Left cardiac atrium (tissue), 4 donors: Measurements from ENCODE around the gene BMX. TPM values are rescaled to one million over a fixed set of nuclear protein-coding genes. Genes with fewer than 3 reads are reported as not detected.
A peak's percentile ranks its signal among the peaks of the same experiment; 100 is the strongest.

Experiments
- ATAC-seq, 2 donors: fragments of 200-7000 bp; cut with Tn5 transposase; one replicate each; pipeline ENCODE4 v1.9.1; 2020; ENCODE audit warnings: mild to moderate bottlenecking in 2 of 2, moderate library complexity in 2 of 2
- DNase-seq: peaks from one replicate; pipeline ENCODE4 v3.0.0-alpha.2; 2020
- intact Hi-C, 2 donors: fragments of 100-400 bp; cut with DNase I; formaldehyde crosslinking; loops; one replicate each; pipeline versions ENCODE4 v1.14.1 to v1.15.1; 2022 to 2023
- long read RNA-seq: library from polyadenylated mRNA; unstranded; transcript quantifications from one replicate; pipeline ENCODE4 v2.0.0, GENCODE V29; 2021
- total RNA-seq, 2 donors: library from RNA; stranded (reverse); fragmentation: NEBNext Ultra II Directional; extraction: Animal tissue kit (Norgen Biotek cat#: 25700); gene quantifications; one replicate each; pipeline ENCODE4 v1.2.1, GENCODE V29; 2021
- donor health status: DM: no; HTN: yes; CAD: no.
- donor health status: DM: no; HTN: yes; CAD: no; lungs with severe emphysema.
- donor health status: DM: yes; HTN: yes; CAD: no.
- donor health status: Dilated cardiomyopathy.

The BMX gene
- 10 to 100 TPM in 1 of 2 donors, 1 to 10 TPM in 1; 1.6 to 16.8 TPM for total RNA-seq
- long read RNA-seq, transcript BMX-202 (19 exons, 2,531 nt): major isoform, 12 of 14 reads
- long read RNA-seq, partial matches to known transcripts: 0 of 14 reads
- long read RNA-seq, other reads (novel, unspliced or antisense): 2 of 14 reads

- intact Hi-C loops: loop anchor here in 1 of 2 donors (10.0 kb wide), 1 partner anchor 144 kb away; no protein-coding TSS in a partner anchor
- DNase-seq (peak; percentile 54), ATAC-seq (peak; percentile 35 to 55)
These were observed at the start of gene BMX for GRCh38 chrX:15500497-15500966. TSS of gene BMX (plus strand) at chrX:15500807. CDS start at chrX:15508354, 7,547 bp downstream.

- DNase-seq (peak; percentile 26), ATAC-seq (peak in 1 of 2 donors; percentile 38)
- intact Hi-C loops: no loop called here
These were observed 48.7 kb upstream of the BMX start for GRCh38 chrX:15451913-15452312.

GRCh38 chrX:15464704-15465103 is 35.9 kb upstream of the BMX start:
- no peak for DNase-seq
- intact Hi-C loops: loop anchor here (5.0 kb wide), 2 partner anchors 117 to 167 kb away; no protein-coding TSS in a partner anchor
- ATAC-seq: no peak

- ATAC-seq: no peak
- intact Hi-C loops: loop anchor here (5.0 kb wide), 2 partner anchors 118 to 168 kb away; no protein-coding TSS in a partner anchor
- no peak for DNase-seq
These were observed 35.3 kb upstream of the BMX start for GRCh38 chrX:15465347-15465746.

GRCh38 chrX:15465896-15466651 is 34.5 kb upstream of the BMX start:
- DNase-seq: no peak
- intact Hi-C loops: loop anchor here (2.0 to 5.0 kb wide), 3 partner anchors 117 to 169 kb away; no protein-coding TSS in a partner anchor
- ATAC-seq: no peak

- intact Hi-C loops: loop anchor here (5.0 kb wide), 2 partner anchors 121 to 171 kb away; no protein-coding TSS in a partner anchor
- DNase-seq: no peak
- ATAC-seq: peak; percentile 73
These were observed 32.6 kb upstream of the BMX start for GRCh38 chrX:15468036-15468435.

- ATAC-seq (no peak), DNase-seq (no peak)
- intact Hi-C loops: loop anchor here (5.0 kb wide), 2 partner anchors 122 to 172 kb away; no protein-coding TSS in a partner anchor
These were observed 31.0 kb upstream of the BMX start for GRCh38 chrX:15469613-15470012.

- intact Hi-C loops: no loop called here
- DNase-seq: peak; percentile 51
- ATAC-seq: peak; percentile 70 to 71
These were observed 29.6 kb upstream of the BMX start for GRCh38 chrX:15471028-15471427.

- no peak for DNase-seq
- intact Hi-C loops: no loop called here
These were observed 28.1 kb upstream of the BMX start for GRCh38 chrX:15472531-15472930.

GRCh38 chrX:15474028-15474427 is 26.6 kb upstream of the BMX start:
- DNase-seq: no peak
- no peak for ATAC-seq
- intact Hi-C loops: no loop called here

More at GRCh38 chrX:15472531-15472930, 28.1 kb upstream of the BMX start:
- ATAC-seq: no peak

- intact Hi-C loops: no loop called here
- DNase-seq: no peak
- no peak for ATAC-seq
These were observed 25.6 kb upstream of the BMX start for GRCh38 chrX:15475021-15475420.

GRCh38 chrX:15475486-15475885 is 25.1 kb upstream of the BMX start:
- ATAC-seq (no peak), DNase-seq (no peak)
- intact Hi-C loops: no loop called here

GRCh38 chrX:15483891-15484290 is 16.7 kb upstream of the BMX start:
- DNase-seq: no peak
- ATAC-seq: no peak
- intact Hi-C loops: no loop called here

- peak in 1 of 2 donors; percentile 8 for ATAC-seq
- DNase-seq: no peak
- intact Hi-C loops: no loop called here
These were observed 8.1 kb upstream of the BMX start for GRCh38 chrX:15492469-15492868.

- intact Hi-C loops: no loop called here
- ATAC-seq: peak; percentile 99 to 100
- DNase-seq: peak; percentile 90
These were observed 7.3 kb upstream of the BMX start, which contains the start of gene PIR for GRCh38 chrX:15493118-15493962. TSS of gene PIR (minus strand) at chrX:15493333. CDS start at chrX:15491257, 2,076 bp downstream.

GRCh38 chrX:15495801-15496200 is 4.8 kb upstream of the BMX start:
- intact Hi-C loops: loop anchor here in 1 of 2 donors (2.0 kb wide), 1 partner anchor 69 kb away; no protein-coding TSS in a partner anchor
- DNase-seq (no peak), ATAC-seq (no peak)

- intact Hi-C loops: no loop called here
- DNase-seq (no peak), ATAC-seq (no peak)
These were observed 3.8 kb upstream of the BMX start for GRCh38 chrX:15496824-15497223.

- intact Hi-C loops: no loop called here
- DNase-seq (peak; percentile 33), ATAC-seq (peak in 1 of 2 donors; percentile 24)
These were observed 2.7 kb upstream of the BMX start for GRCh38 chrX:15497865-15498264.

GRCh38 chrX:15498741-15499140 is 1.9 kb upstream of the BMX start:
- ATAC-seq (no peak), DNase-seq (no peak)
- intact Hi-C loops: no loop called here
